22Rv1 (cell line): ENCODE results near the gene MAPT.

Experiments
- H3K27ac ChIP-seq: fragments of 450-650 bp; 2 replicates; pipeline ENCODE4 v1.5.1; 2017
- ZFX ChIP-seq: fragments of 450-650 bp; IDR thresholded peaks from 2 replicates; pipeline ENCODE4 v1.6.1; 2017; ENCODE audit warnings: antibody characterized with exemption, borderline replicate concordance
- TF ChIP-seq, protein P1 (sequence below): fragments of 450-650 bp; IDR thresholded peaks from 2 replicates; pipeline ENCODE4 v1.5.1; 2017; ENCODE audit warnings: mild to moderate bottlenecking

The MAPT gene

DNA sequence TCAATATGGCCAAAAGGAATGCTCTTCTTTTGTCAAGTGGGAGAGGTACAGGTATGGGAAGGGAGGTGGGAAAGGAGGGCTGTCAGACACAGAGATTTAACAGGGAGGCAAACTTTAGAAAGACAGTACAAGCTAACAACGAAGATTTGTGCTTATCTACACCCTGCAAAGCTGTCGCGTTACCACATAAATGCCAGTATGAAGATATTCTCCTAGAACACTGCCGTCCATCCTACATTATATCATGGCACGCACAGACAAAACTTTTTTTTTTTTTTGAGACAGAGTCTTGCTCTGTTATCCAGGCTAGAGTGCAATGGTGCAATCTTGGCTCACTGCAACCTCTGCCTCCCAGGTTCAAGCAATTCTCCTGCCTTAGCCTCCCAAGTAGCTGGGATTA, 155.3 kb downstream of the MAPT start:
- no peak overlapping the region for H3K27ac ChIP-seq
- TF ChIP-seq, protein P1, sequence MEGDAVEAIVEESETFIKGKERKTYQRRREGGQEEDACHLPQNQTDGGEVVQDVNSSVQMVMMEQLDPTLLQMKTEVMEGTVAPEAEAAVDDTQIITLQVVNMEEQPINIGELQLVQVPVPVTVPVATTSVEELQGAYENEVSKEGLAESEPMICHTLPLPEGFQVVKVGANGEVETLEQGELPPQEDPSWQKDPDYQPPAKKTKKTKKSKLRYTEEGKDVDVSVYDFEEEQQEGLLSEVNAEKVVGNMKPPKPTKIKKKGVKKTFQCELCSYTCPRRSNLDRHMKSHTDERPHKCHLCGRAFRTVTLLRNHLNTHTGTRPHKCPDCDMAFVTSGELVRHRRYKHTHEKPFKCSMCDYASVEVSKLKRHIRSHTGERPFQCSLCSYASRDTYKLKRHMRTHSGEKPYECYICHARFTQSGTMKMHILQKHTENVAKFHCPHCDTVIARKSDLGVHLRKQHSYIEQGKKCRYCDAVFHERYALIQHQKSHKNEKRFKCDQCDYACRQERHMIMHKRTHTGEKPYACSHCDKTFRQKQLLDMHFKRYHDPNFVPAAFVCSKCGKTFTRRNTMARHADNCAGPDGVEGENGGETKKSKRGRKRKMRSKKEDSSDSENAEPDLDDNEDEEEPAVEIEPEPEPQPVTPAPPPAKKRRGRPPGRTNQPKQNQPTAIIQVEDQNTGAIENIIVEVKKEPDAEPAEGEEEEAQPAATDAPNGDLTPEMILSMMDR: no peak
- TF ChIP-seq ZFX: no peak

DNA sequence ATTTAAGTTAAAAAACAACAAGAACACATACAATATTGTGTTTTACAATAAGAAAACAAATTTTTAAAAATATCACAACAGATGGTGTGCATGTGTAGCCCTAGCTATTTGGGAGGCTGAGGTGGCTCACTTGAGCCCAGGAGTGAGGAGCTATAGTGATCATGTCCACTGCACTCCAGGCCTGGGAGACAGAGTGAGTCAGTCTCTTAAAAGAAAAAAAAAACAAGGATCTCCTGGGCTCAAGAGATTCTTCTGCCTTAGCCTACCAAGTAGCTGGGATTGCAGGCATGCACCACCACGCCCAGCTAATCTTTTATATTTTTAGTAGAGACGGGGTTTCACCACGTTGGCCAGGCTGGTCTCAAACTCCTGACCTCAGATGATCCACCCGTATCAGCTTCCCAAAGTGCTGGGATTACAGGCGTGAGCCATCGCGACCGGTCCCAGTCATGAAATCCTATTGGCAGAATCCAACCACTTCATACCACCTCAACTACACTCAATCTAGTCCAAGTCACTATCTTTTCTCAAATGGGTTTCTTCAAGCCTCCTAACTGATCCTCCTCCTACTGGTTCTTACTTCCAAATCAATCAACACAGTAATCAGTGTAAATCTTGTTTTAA, 159.7 kb downstream of the MAPT start:
- TF ChIP-seq, protein P1: no peak
- TF ChIP-seq ZFX: no peak

DNA sequence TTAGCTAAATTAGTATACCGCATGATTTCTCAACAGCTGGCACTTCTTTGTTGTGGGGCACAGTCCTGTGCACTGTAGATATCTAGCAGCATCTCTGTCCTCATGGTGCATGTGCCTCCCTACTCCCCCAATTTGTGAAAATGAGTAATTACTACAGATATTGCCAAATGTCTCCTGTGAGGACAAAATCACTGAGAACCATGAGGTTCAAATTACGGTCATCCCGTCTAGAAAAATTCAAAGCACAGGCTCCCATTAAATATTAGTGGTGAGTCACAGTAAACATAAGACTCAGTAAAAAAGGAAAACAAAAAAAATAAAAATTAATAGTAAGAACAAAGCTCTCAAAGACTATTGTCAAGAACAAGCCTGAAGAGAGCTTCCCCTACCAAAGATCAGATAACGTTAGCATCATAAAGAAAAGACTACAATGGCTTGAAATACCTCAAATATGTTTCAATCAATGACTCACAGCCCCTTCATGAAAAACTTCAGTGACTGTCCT, 162.5 kb downstream of the MAPT start:
- no peak for TF ChIP-seq ZFX
- H3K27ac ChIP-seq: no peak overlapping the region

More for the DNA sequence above, 159.7 kb downstream of the MAPT start:
- no peak overlapping the region for H3K27ac ChIP-seq

DNA sequence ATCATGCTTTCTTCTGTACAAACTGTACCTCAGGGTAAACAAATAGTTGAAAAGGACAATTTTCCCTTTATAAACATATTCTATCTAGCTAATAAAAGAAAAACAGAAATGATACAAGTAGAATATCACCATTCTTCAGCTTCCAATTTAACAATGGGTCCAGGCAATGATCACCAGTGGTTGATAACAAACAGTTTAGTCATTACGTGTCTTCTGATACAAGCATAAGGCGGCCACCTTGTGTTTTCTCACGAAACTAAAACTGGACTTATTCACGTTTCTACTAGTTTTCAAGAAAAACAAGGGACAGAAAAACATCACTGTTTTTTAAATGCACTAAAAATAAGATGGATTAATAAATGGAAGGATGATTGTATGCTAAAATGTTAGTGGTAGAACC, 163.0 kb downstream of the MAPT start:
- peak overlapping the region; percentile 6; the same call in 1 of the 2 replicates for H3K27ac ChIP-seq
- TF ChIP-seq, protein P1: no peak
- TF ChIP-seq ZFX: no peak

DNA sequence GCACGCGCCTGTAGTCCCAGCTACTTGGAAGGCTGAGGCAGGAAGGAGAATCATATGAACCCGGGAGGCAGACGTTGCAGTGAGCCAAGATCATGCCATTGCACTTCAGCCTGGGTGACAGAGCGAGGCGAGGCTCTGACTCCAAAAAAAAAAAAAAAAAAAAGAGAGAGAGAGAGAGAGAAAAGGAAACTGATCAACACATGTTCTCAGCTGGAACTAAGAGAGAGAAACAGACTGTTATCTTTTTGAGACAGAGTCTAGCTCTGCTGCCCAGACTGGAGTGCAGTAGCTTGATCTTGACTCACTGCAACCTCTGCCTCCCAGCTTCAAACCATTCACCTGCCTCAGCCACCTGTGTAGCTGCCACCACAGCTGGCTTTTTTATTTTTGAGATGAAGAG, 165.1 kb downstream of the MAPT start:
- H3K27ac ChIP-seq: no peak overlapping the region
- TF ChIP-seq, protein P1: no peak
- no peak for TF ChIP-seq ZFX

DNA sequence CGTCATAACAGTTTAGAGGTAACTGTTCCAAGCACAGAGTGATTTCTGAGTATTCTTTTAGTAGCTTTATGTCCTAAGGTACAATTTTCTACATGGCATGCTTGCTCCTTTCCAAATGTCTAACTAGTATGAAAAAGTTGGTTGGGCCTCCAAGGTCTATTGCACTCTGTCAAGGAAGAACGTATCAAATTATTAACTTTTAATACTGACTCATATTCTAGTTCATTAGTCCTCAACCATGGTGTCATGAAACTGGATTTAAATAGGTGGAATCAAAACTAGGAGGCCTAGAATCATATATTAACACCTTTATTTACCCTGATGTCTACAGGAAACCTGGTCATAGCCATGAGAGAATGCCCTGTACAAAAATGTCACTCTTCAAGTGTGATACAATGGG, 166.1 kb downstream of the MAPT start:
- TF ChIP-seq, protein P1: no peak
- no peak for TF ChIP-seq ZFX
- no peak overlapping the region for H3K27ac ChIP-seq

DNA sequence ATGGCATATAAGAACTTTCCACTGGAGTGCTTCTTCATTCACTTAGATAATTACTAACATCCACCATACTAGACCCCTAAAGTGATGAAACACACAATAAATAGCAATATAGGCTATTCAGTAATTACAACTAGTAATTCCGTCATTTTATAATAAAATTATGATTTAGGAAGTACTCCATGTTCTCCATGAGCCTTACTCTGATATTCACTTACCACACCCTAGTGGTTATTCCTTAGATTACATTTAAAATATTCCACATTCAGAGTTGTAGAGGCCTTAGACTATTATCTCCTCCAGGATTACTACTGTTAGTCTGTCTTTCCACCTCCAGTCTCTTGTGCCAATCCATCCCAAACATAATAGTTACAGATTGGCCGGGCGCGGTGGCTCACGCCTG, 167.1 kb downstream of the MAPT start:
- no peak for TF ChIP-seq ZFX
- TF ChIP-seq, protein P1: peak; percentile 42

DNA sequence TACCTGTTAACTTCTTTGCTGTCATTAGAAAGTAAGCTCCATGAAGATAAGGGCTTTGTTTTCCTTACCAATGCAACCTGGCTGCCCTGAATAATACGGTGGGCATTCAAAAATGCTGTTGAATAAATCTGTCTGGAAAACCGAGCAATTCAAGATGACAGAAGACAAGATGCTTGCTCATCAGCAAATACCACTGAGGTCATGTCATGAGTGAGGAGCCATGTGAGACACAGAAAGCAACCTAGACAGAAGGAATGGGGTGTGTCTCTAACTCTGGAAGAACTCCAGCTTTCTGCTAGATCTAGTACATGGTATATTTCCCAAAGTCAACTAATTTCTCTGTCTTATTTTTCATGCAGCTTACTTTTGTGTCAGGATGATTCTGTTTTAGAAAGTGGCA, 168.9 kb downstream of the MAPT start:
- TF ChIP-seq, protein P1: no peak
- no peak overlapping the region for H3K27ac ChIP-seq

More for the DNA sequence above, 167.1 kb downstream of the MAPT start:
- no peak overlapping the region for H3K27ac ChIP-seq
